OCI-LY7 (cell line): ENCODE measurements around the gene EPHB4. TPM values are rescaled to one million over a fixed set of nuclear protein-coding genes. Genes with fewer than 3 reads are reported as not detected.

ENCODE experiments used
- BruUV-seq: library from RNA; stranded (reverse); fragments of 400-500 nt; replicated peaks from 2 replicates; lab custom pipeline; 2021; lab: Mats Ljungman, UMichigan
- CTCF ChIA-PET: fragments of 300-600 bp; sonication (Branson Sonifier 250); formaldehyde crosslinking; loops from one replicate; lab custom pipeline; 2022; ENCODE audit warnings: antibody characterized with exemption; ENCODE audit not compliant: unreplicated experiment; lab: Charles Lee
- POLR2A ChIA-PET: fragments of 300-600 bp; sonication (Branson Sonifier 250); formaldehyde crosslinking; loops from one replicate; lab custom pipeline; 2022; ENCODE audit warnings: antibody characterized with exemption; lab: Charles Lee
- DNase-seq: peaks from one replicate; pipeline ENCODE4 v3.0.0-alpha.2; 2015; ENCODE audit warnings: low spot score
- H2AFZ ChIP-seq: fragments of 200-600 bp; sonication (generic), shearing (Covaris generic); 2 replicates; pipeline ENCODE4 v1.6.1; 2014; ENCODE audit warnings: mild to moderate bottlenecking, antibody characterized with exemption, low read length, moderate library complexity
- H3K27ac ChIP-seq: fragments of 200-600 bp; sonication (generic); 2 replicates; pipeline ENCODE4 v1.5.1; 2014; ENCODE audit warnings: mixed run types, low read depth, mild to moderate bottlenecking, moderate library complexity, low read length, inconsistent platforms; ENCODE audit not compliant: poor library complexity, severe bottlenecking
- H3K36me3 ChIP-seq: fragments of 200-600 bp; sonication (generic); 2 replicates; pipeline ENCODE4 v1.6.1; 2014; ENCODE audit warnings: mild to moderate bottlenecking, antibody characterized with exemption, low read length, moderate library complexity, mixed read lengths; ENCODE audit not compliant: insufficient read depth
- H3K4me1 ChIP-seq: fragments of 200-600 bp; sonication (generic); 2 replicates; pipeline ENCODE4 v1.5.1; 2014; ENCODE audit warnings: mild to moderate bottlenecking, low read length; ENCODE audit not compliant: insufficient read depth, poor library complexity, severe bottlenecking
- H3K4me2 ChIP-seq: fragments of 200-600 bp; sonication (generic); 2 replicates; pipeline ENCODE4 v1.6.1; 2014; ENCODE audit warnings: mild to moderate bottlenecking, low read length
- H3K4me3 ChIP-seq: fragments of 200-600 bp; sonication (generic); 2 replicates; pipeline ENCODE4 v1.5.1; 2014; ENCODE audit warnings: mild to moderate bottlenecking, low read depth, low read length; ENCODE audit not compliant: poor library complexity, severe bottlenecking
- H3K79me2 ChIP-seq: fragments of 200-600 bp; sonication (generic); 2 replicates; pipeline ENCODE4 v1.6.1; 2016; ENCODE audit warnings: low read depth, mild to moderate bottlenecking, low read length, moderate library complexity, mixed read lengths; ENCODE audit not compliant: insufficient read depth
- H3K9me2 ChIP-seq: fragments of 200-600 bp; sonication (generic); 2 replicates; pipeline ENCODE4 v1.6.1; 2016; ENCODE audit warnings: mild to moderate bottlenecking, low read length, mixed read lengths; ENCODE audit not compliant: insufficient read depth
- H3K9me3 ChIP-seq: fragments of 200-600 bp; sonication (generic); 2 replicates; pipeline ENCODE4 v1.6.1; 2014; ENCODE audit warnings: mild to moderate bottlenecking, mixed run types, low read length, mixed read lengths
- H4K20me1 ChIP-seq: fragments of 200-600 bp; sonication (generic); 2 replicates; pipeline ENCODE4 v1.6.1; 2014; ENCODE audit warnings: mild to moderate bottlenecking, antibody characterized with exemption, low read length, moderate library complexity, mixed read lengths; ENCODE audit not compliant: insufficient read depth
- CTCF ChIP-seq: fragments of 200-600 bp; sonication (generic); conservative IDR thresholded peaks from 2 replicates; pipeline ENCODE4 v1.5.1; 2014; ENCODE audit warnings: mild to moderate bottlenecking, antibody characterized with exemption, low read length, moderate library complexity, mixed read lengths
- EZH2phosphoT487 ChIP-seq: fragments of 200-600 bp; sonication (generic); IDR thresholded peaks from 2 replicates; pipeline ENCODE4 v1.6.1; 2018; ENCODE audit warnings: low read depth, borderline replicate concordance, mild to moderate bottlenecking, mixed run types, antibody characterized with exemption, low read length, moderate library complexity, mixed read lengths
- intact Hi-C: fragments of 100-400 bp; cut with micrococcal nuclease; formaldehyde crosslinking; loops from one replicate; pipeline ENCODE4 v1.10.0; 2022; ENCODE audit not compliant: unreplicated experiment
- total RNA-seq, 2 experiments: library from RNA; depleted of rRNA in 1 of 2; stranded (reverse); fragments of >200 nt in 1 of 2; shearing (Covaris generic) in 1 of 2; gene quantifications; 2 replicates each; pipeline ENCODE4 v1.2.3, GENCODE V29; 2014 to 2022

EPHB4 gene
- total RNA-seq, 2 experiments from 2014 or later, result 4.2 to 7.3 TPM

DNA sequence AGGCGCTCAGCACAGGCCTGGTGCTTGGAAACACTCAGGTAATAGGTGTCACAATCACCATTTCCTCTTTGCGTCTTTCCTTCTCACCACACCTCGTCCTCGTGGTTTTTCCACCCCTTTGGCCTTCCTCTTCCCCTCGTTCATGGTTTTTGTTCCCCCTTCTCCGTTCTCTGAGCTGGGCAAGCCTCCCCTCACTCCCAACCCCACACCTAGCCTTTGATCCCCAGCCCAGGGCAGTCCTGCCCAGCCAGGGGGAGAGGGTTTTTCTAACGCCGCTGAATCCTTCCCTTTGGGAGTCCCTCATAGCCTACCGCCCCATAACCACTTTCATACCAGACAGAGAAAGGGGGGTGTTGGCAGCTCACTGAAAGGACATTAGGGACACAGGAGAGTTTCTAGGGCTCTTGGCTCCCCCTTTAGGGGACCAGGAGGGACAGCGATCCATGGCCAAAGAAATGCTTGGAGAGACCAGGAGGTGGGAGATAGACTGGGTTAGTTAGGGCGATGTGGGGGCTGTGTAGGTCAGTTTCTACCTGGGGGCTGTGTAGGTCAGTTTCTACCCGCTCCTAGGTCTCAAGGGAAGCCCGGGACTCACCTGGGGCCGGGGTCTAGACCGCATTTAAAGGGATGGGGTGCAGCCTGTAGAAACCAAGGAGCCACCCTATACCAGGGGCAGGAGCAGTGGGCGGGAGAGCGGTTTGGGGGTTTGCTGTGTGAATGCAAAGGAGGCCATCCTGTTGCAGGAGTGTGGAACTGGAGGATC lies 1.4 kb downstream of the EPHB4 start:
- intact Hi-C loops, result no loop called here
- Histone ChIP-seq H3K4me3 (no peak overlapping the region), H3K4me2 (no peak overlapping the region), H3K27ac (no peak overlapping the region), H4K20me1 (no peaks in the 10 kb centered on the region), H3K9me3 (no peaks in the 10 kb centered on the region), H2AFZ (no peak overlapping the region), H3K36me3 (no peaks in the 10 kb centered on the region), H3K79me2 (no peaks in the 10 kb centered on the region), H3K4me1 (no peaks in the 10 kb centered on the region), H3K9me2 (no peaks in the 10 kb centered on the region)
- no peak for DNase-seq
- POLR2A ChIA-PET, result no interaction called here
- CTCF ChIA-PET, result no interaction called here
- BruUV-seq, result no TSS peak
- TF ChIP-seq CTCF, result no peak
- TF ChIP-seq EZH2phosphoT487, result no peak

GRCh38 chr7:100825215-100825671 lies 2.1 kb downstream of the EPHB4 start:
- Histone ChIP-seq H3K4me3 (no peak overlapping the region), H3K79me2 (no peaks in the 10 kb centered on the region), H4K20me1 (no peaks in the 10 kb centered on the region), H3K9me2 (no peaks in the 10 kb centered on the region), H3K27ac (no peak overlapping the region), H3K4me2 (no peak overlapping the region), H3K36me3 (no peaks in the 10 kb centered on the region), H3K4me1 (no peaks in the 10 kb centered on the region), H3K9me3 (no peaks in the 10 kb centered on the region), H2AFZ (no peak overlapping the region)
- ChIA-PET POLR2A (no interaction called here), CTCF (no interaction called here)
- no peak for DNase-seq
- TF ChIP-seq CTCF, result no peak
- TF ChIP-seq EZH2phosphoT487, result no peak
- no TSS peak for BruUV-seq
- intact Hi-C loops, result no loop called here

- Histone ChIP-seq H3K27ac (no peak overlapping the region), H4K20me1 (no peaks in the 10 kb centered on the region), H2AFZ (no peak overlapping the region), H3K9me3 (no peaks in the 10 kb centered on the region), H3K4me3 (no peak overlapping the region), H3K36me3 (no peaks in the 10 kb centered on the region), H3K4me2 (no peak overlapping the region), H3K9me2 (no peaks in the 10 kb centered on the region), H3K79me2 (no peaks in the 10 kb centered on the region), H3K4me1 (no peaks in the 10 kb centered on the region)
- no TSS peak for BruUV-seq
- intact Hi-C loops, result no loop called here
- CTCF ChIA-PET, result no interaction called here
- DNase-seq, result no peak
- TF ChIP-seq CTCF, result no peak
- no peak for TF ChIP-seq EZH2phosphoT487
- POLR2A ChIA-PET, result no interaction called here
Observed at GRCh38 chr7:100824499-100825214, 2.7 kb downstream of the EPHB4 start.
